Thyroid gland (tissue), 4 donors: Measurements from ENCODE around the gene OTUB1.

Source experiments
- POLR2A ChIP-seq, 2 donors: fragments of 450-650 bp; IDR thresholded peaks; one replicate each; pipeline ENCODE4 v1.6.1; 2017; ENCODE audit warnings: antibody characterized with exemption in 2 of 2, mild to moderate bottlenecking in 2 of 2, moderate library complexity in 1 of 2
- TF ChIP-seq, protein P1 (sequence below), 6 experiments: fragments of 200-600 bp in 3 of 6; fragments of 450-650 bp in 3 of 6; sonication (generic) in 3 of 6; IDR thresholded peaks; one replicate each; pipeline ENCODE4 v1.5.1; 2016 to 2019; ENCODE audit warnings: antibody characterized with exemption in 6 of 6, mild to moderate bottlenecking in 2 of 6, inconsistent platforms in 1 of 6, moderate library complexity in 1 of 6

DNA sequence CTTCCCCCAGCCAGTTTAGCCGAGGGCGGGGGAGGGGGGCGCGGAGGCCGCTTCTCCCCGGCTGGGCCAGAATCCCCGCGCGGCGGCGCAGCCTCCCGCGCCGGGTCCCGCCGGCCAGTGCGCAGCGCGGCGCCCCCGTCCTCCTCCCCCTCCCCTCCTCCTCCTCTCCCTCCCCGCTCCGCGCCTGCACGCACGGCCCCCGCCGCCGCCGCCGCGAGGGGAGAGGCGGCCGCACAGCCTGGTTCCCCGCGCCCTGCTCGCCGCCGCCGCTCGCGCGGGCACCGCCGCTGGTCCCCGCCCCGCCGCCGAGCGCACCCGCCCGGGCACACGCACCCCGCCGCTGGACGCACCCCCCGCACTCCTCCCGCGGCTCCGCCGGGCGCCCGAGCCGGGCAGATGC lies 49.3 kb downstream of the OTUB1 start, which contains the start of gene FLRT1:
- TF ChIP-seq, protein P1, sequence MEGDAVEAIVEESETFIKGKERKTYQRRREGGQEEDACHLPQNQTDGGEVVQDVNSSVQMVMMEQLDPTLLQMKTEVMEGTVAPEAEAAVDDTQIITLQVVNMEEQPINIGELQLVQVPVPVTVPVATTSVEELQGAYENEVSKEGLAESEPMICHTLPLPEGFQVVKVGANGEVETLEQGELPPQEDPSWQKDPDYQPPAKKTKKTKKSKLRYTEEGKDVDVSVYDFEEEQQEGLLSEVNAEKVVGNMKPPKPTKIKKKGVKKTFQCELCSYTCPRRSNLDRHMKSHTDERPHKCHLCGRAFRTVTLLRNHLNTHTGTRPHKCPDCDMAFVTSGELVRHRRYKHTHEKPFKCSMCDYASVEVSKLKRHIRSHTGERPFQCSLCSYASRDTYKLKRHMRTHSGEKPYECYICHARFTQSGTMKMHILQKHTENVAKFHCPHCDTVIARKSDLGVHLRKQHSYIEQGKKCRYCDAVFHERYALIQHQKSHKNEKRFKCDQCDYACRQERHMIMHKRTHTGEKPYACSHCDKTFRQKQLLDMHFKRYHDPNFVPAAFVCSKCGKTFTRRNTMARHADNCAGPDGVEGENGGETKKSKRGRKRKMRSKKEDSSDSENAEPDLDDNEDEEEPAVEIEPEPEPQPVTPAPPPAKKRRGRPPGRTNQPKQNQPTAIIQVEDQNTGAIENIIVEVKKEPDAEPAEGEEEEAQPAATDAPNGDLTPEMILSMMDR (IDR thresholded peaks at IDR 0.05), result no peak
- no peak for TF ChIP-seq POLR2A (IDR thresholded peaks at IDR 0.05)
